PFSK-1 (cell line): ENCODE data around the gene MACROH2A1.

Experiments
- FOXP2 ChIP-seq: optimal IDR thresholded peaks from 2 replicates; pipeline ENCODE3; 2011; ENCODE audit warnings: borderline replicate concordance, control low read depth, inconsistent platforms; ENCODE audit not compliant: insufficient read depth; ENCODE audit errors: extremely low read length, extremely low read depth
- POLR2AphosphoS5 ChIP-seq: IDR thresholded peaks from 2 replicates; pipeline ENCODE4 v1.6.1; 2012; ENCODE audit warnings: low read depth, mild to moderate bottlenecking, control low read depth, low read length, moderate library complexity
- SIN3A ChIP-seq: IDR thresholded peaks from 2 replicates; pipeline ENCODE4 v1.6.1; 2012; ENCODE audit warnings: mild to moderate bottlenecking, low read length, moderate library complexity, borderline replicate concordance; ENCODE audit not compliant: insufficient read depth
- TAF1 ChIP-seq: IDR thresholded peaks from 2 replicates; pipeline ENCODE4 v1.6.1; 2012; ENCODE audit warnings: low read length, control low read depth, borderline replicate concordance; ENCODE audit not compliant: insufficient read depth
- TF ChIP-seq, protein P1 (sequence below), 2 experiments: IDR thresholded peaks; 2 replicates each; pipeline versions ENCODE4 v1.6.1 to v1.8.0; 2011 to 2012; ENCODE audit warnings: low read depth in 2 of 2, low read length in 2 of 2, control low read depth in 1 of 2, inconsistent platforms in 1 of 2, mild to moderate bottlenecking in 1 of 2, moderate library complexity in 1 of 2; ENCODE audit not compliant: insufficient read depth in 1 of 2

The MACROH2A1 gene

DNA sequence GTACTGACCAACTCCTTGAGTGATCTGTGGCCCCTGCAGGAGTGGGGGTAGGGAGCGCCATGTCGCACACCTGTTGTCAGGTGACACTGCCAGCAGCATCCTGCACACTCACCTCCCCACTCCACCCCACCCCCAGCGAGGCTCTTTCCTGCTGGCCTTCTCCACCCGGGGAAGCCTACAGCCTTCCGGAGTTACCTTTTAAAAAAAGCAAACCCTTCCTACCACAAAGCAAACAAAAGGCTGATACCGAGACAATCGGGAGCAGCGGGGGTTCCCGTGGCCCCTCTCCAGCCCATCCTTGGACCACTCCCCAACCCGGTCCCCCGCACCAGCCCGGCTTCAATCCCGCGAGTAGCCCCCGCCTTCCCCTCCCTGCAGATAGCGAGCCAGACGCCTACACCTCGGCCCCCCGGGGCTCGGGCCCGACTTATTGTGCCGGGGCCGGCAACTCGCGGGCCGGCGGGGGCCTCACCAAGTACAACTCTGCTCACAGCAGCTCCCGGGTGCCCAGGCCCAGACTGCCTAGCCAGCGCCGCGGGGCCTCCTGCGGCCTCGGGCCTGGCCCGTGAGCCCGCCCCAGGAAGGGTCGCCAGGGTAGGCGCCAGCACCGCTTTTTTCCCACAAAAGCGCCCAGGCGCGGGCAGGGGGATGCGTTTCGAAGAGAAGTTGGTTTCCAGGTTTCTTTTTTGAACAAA is 724 bp downstream of the MACROH2A1 start:
- no peak for TF ChIP-seq FOXP2
- TF ChIP-seq SIN3A, result 0 out of 2 replicates have a peak, but pooled peaks have one; percentile 19

DNA sequence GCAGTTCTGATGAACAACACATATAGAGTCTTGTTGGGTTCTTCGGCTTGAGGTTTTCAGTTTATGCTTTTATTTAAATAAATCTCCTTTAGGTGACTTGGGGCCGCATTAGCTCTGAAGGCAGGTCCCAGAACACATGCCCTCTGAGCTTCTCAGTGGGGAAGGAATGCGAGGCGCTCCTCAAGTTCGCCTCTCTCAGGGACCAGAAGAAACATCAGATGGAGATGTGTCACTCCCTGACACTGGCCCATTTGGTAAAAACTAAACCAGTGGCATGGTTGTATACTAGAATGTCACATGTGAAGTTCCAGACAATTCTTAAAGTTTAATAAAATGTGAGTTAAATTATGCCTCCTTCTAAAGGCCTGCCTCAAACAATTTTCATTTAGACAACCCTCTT is 1.9 kb downstream of the MACROH2A1 start:
- TF ChIP-seq SIN3A, result no peak
- TF ChIP-seq POLR2AphosphoS5, result no peak
- TF ChIP-seq TAF1, result no peak
- TF ChIP-seq FOXP2, result no peak
- TF ChIP-seq, protein P1, sequence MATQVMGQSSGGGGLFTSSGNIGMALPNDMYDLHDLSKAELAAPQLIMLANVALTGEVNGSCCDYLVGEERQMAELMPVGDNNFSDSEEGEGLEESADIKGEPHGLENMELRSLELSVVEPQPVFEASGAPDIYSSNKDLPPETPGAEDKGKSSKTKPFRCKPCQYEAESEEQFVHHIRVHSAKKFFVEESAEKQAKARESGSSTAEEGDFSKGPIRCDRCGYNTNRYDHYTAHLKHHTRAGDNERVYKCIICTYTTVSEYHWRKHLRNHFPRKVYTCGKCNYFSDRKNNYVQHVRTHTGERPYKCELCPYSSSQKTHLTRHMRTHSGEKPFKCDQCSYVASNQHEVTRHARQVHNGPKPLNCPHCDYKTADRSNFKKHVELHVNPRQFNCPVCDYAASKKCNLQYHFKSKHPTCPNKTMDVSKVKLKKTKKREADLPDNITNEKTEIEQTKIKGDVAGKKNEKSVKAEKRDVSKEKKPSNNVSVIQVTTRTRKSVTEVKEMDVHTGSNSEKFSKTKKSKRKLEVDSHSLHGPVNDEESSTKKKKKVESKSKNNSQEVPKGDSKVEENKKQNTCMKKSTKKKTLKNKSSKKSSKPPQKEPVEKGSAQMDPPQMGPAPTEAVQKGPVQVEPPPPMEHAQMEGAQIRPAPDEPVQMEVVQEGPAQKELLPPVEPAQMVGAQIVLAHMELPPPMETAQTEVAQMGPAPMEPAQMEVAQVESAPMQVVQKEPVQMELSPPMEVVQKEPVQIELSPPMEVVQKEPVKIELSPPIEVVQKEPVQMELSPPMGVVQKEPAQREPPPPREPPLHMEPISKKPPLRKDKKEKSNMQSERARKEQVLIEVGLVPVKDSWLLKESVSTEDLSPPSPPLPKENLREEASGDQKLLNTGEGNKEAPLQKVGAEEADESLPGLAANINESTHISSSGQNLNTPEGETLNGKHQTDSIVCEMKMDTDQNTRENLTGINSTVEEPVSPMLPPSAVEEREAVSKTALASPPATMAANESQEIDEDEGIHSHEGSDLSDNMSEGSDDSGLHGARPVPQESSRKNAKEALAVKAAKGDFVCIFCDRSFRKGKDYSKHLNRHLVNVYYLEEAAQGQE (IDR thresholded peaks at IDR 0.05; ENCODE audit: insufficient read depth in 1 of 2, low read depth in 2 of 2, low read length in 2 of 2), result no peak

DNA sequence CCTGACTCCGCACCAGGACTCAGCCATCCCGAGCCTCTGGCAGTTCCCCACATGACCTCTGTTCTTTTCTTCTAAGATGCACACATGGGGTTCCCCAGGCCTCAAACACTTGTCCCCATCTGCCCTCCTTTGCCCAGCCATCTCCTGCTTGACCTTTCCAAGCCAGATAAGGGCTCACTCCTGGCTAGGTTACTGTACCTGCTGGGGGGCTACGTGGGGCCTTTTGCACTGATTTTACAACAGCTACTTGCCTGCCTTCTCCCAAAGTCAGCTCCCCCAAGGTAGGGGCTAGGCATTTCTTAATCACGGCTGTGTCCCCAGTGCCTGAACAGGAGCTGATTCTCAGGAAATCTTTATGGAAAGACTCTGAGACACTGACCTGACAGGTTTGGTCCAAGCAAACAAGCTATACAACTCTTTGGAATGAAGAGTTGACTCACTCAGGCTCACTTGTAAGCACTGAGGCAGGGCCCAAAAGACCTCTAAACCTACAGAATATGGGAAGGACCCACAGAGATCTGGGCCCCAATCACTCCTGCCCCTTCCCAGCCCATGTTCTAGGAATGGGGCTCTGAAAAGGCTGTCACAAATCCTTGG is 2.5 kb downstream of the MACROH2A1 start:
- TF ChIP-seq FOXP2, result no peak
- TF ChIP-seq, protein P1 (IDR thresholded peaks at IDR 0.05; ENCODE audit: insufficient read depth in 1 of 2, low read depth in 2 of 2, low read length in 2 of 2), result no peak
- TF ChIP-seq TAF1, result no peak
- TF ChIP-seq POLR2AphosphoS5, result no peak
- no peak for TF ChIP-seq SIN3A

DNA sequence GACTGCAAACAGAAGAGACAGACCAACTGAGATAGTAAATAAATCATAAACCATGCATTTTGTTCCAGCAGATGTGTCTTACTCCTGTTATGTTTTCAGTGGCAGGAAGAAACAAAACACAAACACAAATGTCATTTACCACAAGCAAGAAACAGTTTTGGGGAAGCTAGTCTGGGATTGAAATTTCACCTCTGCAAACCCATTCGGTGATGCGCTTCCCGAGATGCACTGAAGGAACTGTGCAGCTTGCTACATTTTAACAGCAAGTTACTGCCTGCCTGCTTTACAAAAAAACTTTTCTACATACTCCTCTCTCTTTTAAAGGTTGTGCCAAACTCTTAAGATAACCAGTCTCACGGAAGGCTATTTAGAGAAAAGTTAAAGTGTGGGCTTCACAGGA is 3.2 kb downstream of the MACROH2A1 start:
- TF ChIP-seq FOXP2, result no peak

DNA sequence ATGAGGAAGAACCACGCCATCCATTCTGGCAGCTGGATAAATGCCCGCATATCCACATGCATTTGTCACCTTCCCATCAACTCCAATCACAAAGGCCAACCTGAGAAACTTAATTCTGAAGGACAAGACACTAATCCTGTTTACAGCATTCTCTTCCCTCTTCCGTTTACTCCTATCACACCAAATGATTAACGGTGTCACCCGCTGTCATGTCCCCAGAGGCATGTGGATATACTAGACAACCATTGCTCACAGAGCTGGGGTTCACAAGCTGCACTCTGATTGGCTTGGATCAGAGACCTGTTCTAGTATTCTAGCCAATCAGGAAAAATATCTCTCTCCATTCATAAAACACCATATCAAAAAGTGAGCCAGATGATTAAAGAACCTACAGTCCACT is 3.6 kb downstream of the MACROH2A1 start:
- TF ChIP-seq, protein P1 (IDR thresholded peaks at IDR 0.05; ENCODE audit: insufficient read depth in 1 of 2, low read depth in 2 of 2, low read length in 2 of 2), result no peak
- TF ChIP-seq FOXP2, result no peak

DNA sequence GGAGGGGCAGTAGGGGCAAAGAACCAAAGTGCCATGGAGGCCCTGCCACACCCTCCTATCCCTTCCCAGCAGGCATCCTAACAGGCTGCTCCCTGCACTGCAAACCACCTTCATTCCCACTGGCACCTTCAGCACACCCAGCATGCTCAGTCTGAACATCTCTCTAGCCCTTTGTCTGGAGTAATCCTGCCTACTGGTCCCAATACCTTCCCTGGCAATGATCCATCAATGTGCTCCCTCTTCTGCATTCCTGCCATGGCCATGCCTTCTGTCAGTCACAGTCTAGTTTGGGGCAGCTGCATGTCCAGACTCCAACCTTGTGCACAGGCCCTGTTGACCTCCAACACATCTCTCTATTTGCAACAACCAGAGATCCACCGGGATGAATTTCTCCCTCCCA is 4.9 kb downstream of the MACROH2A1 start:
- TF ChIP-seq TAF1 (no peak), SIN3A (no peak), FOXP2 (no peak), POLR2AphosphoS5 (no peak)
- TF ChIP-seq, protein P1 (IDR thresholded peaks at IDR 0.05; ENCODE audit: insufficient read depth in 1 of 2, low read depth in 2 of 2, low read length in 2 of 2), result no peak
